LoVo (cell line): ENCODE measurements around the gene UBE2QL1.

Experiments
- DNase-seq: peaks from one replicate; pipeline ENCODE4 v3.0.0-alpha.2; 2016; ENCODE audit warnings: low spot score

UBE2QL1 gene

GRCh38 chr5:6535594-6535993 lies 86.9 kb downstream of the UBE2QL1 start:
- no peak for DNase-seq

- DNase-seq = no peak
These were observed 90.4 kb downstream of the UBE2QL1 start for GRCh38 chr5:6539060-6539459.

- DNase-seq = no peak
These were observed 91.6 kb downstream of the UBE2QL1 start for GRCh38 chr5:6540111-6540827.

- DNase-seq = no peak
These were observed 92.8 kb downstream of the UBE2QL1 start for GRCh38 chr5:6541256-6542013.

- no peak for DNase-seq
These were observed 94.0 kb downstream of the UBE2QL1 start for GRCh38 chr5:6542421-6543345.

- no peak for DNase-seq
These were observed 94.7 kb downstream of the UBE2QL1 start for GRCh38 chr5:6543346-6543730.

- DNase-seq = no peak
These were observed 95.3 kb downstream of the UBE2QL1 start for GRCh38 chr5:6543830-6544560.
